ENCODE data around the gene FSIP1.

- TF ChIP-seq CTCF (IDR thresholded peaks at IDR 0.05): no peak
- TF ChIP-seq POLR2AphosphoS5 (IDR thresholded peaks at IDR 0.05): no peak
- TF ChIP-seq EP300 (IDR thresholded peaks at IDR 0.05): no peak
Measured at GRCh38 chr15:39608185-39609139, 174.2 kb downstream of the FSIP1 start.

All from upper lobe of left lung (tissue), 4 donors.